Natural killer cell (primary cell): ENCODE results near the gene MCOLN3. TPM values are rescaled to one million over a fixed set of nuclear protein-coding genes. Genes with fewer than 3 reads are reported as not detected.

Experiments
- ATAC-seq, 3 donors: fragments of 150-1000 bp in 2 of 3; fragments of 200-7000 bp in 1 of 3; cut with Tn5 transposase; 1 replicate in 1 of 3; 2 replicates in 2 of 3; pipeline ENCODE4 v1.10.0; 2021; ENCODE audit warnings: mild to moderate bottlenecking in 2 of 3, moderate library complexity in 2 of 3
- DNase-seq, 2 donors: peaks; one replicate each; pipeline versions ENCODE4 v3.0.0 to v3.0.0-alpha.2; 2013 to 2021; ENCODE audit warnings: mixed read lengths in 1 of 2
- H3K27ac ChIP-seq: one replicate; pipeline ENCODE4 v1.5.1; 2013; ENCODE audit warnings: mild to moderate bottlenecking, low read length
- H3K27me3 ChIP-seq: one replicate; pipeline ENCODE4 v1.6.1; 2013; ENCODE audit warnings: low read length; ENCODE audit not compliant: control insufficient read depth, insufficient read depth
- H3K36me3 ChIP-seq: one replicate; pipeline ENCODE4 v1.6.1; 2013; ENCODE audit warnings: low read length; ENCODE audit not compliant: control insufficient read depth, insufficient read depth
- H3K4me1 ChIP-seq: one replicate; pipeline ENCODE4 v1.6.1; 2013; ENCODE audit warnings: low read length; ENCODE audit not compliant: control insufficient read depth, insufficient read depth
- H3K4me3 ChIP-seq: one replicate; pipeline ENCODE4 v1.5.1; 2013; ENCODE audit warnings: low read length
- H3K9me3 ChIP-seq: one replicate; pipeline ENCODE4 v1.6.1; 2013; ENCODE audit warnings: low read length; ENCODE audit not compliant: control insufficient read depth, insufficient read depth
- H3K27ac Mint-ChIP-seq, 2 donors: one replicate each; pipeline ENCODE4 v1.8.0; 2022; ENCODE audit warnings: mild to moderate bottlenecking in 2 of 2, mixed read lengths in 2 of 2, moderate library complexity in 1 of 2
- H3K27me3 Mint-ChIP-seq, 2 donors: one replicate each; pipeline ENCODE4 v1.8.0; 2022; ENCODE audit warnings: low read depth in 2 of 2, mixed read lengths in 2 of 2
- H3K36me3 Mint-ChIP-seq: one replicate; pipeline ENCODE4 v1.8.0; 2022; ENCODE audit warnings: mixed read lengths
- H3K4me1 Mint-ChIP-seq, 2 donors: one replicate each; pipeline ENCODE4 v1.8.0; 2022; ENCODE audit warnings: mixed read lengths in 2 of 2
- H3K4me3 Mint-ChIP-seq: one replicate; pipeline ENCODE4 v1.8.0; 2022; ENCODE audit warnings: mild to moderate bottlenecking, moderate library complexity, mixed read lengths
- H3K9me3 Mint-ChIP-seq, 2 donors: one replicate each; pipeline ENCODE4 v1.8.0; 2022; ENCODE audit warnings: mixed read lengths in 2 of 2
- CTCF ChIP-seq: fragments of 200-600 bp; IDR thresholded peaks from one replicate; pipeline ENCODE4 v1.8.0; 2022; ENCODE audit warnings: antibody characterized with exemption
- WGBS: methylation state at CpG from one replicate; pipeline ENCODE4 v1.1.7; 2013; ENCODE audit warnings: missing lambda C conversion rate; ENCODE audit not compliant: insufficient coverage; 5-methylcytosine and 5-hydroxymethylcytosine counted together
- intact Hi-C: fragments of 100-400 bp; cut with micrococcal nuclease; formaldehyde crosslinking; loops from one replicate; pipeline ENCODE4 v1.14.2; 2022
- total RNA-seq, 4 donors: library from RNA; stranded (reverse); fragments of 120-200 nt in 1 of 4; gene quantifications; one replicate each; pipeline versions ENCODE4 v1.2.3 to v1.2.4, GENCODE V29; 2013 to 2022

Gene MCOLN3
- total RNA-seq, 3 donors from 2014 or later (not counting 1 experiment from before 2014, with no cell fraction given), result not detected

GRCh38 chr1:85047472-85048295, 616 bp downstream of the MCOLN3 start:
- ATAC-seq, result peak; percentile 47 to 70 (median 49)
- Mint-ChIP-seq H3K27me3 (peaks cover 40 to 64% of the 10 kb centered on the region in 2 donors), H3K27ac (no peak overlapping the region), H3K4me3 (no peak overlapping the region), H3K36me3 (no peaks in the 10 kb centered on the region), H3K9me3 (no peaks in the 10 kb centered on the region), H3K4me1 (peaks cover 0 to 4% of the 10 kb centered on the region in 2 donors)
- Histone ChIP-seq H3K4me1 (peaks cover 13% of the 10 kb centered on the region), H3K36me3 (no peaks in the 10 kb centered on the region), H3K4me3 (no peak overlapping the region), H3K27me3 (peaks cover 35% of the 10 kb centered on the region), H3K9me3 (no peaks in the 10 kb centered on the region), H3K27ac (no peak overlapping the region)
- intact Hi-C loops, result no loop called here
- peak in 1 of 2 donors; percentile 25 for DNase-seq
- 6% methylated on average over 55 of the region's 55 CpGs for WGBS
- no peak for TF ChIP-seq CTCF

GRCh38 chr1:85047144-85047471, 1.2 kb downstream of the MCOLN3 start:
- peak in 1 of 2 donors; percentile 6 for DNase-seq
- 31% methylated on average over 12 of the region's 12 CpGs for WGBS
- Histone ChIP-seq H3K27ac (no peak overlapping the region), H3K27me3 (peaks cover 35% of the 10 kb centered on the region), H3K4me3 (no peak overlapping the region), H3K36me3 (no peaks in the 10 kb centered on the region), H3K9me3 (no peaks in the 10 kb centered on the region), H3K4me1 (peaks cover 13% of the 10 kb centered on the region)
- Mint-ChIP-seq H3K36me3 (no peaks in the 10 kb centered on the region), H3K27ac (no peak overlapping the region), H3K4me3 (peak overlapping the region; percentile 54), H3K9me3 (no peaks in the 10 kb centered on the region), H3K4me1 (peaks cover 0 to 4% of the 10 kb centered on the region in 2 donors), H3K27me3 (peaks cover 45 to 70% of the 10 kb centered on the region in 2 donors)
- ATAC-seq, result no peak
- no peak for TF ChIP-seq CTCF
- intact Hi-C loops, result no loop called here

GRCh38 chr1:85042413-85042812, 5.9 kb downstream of the MCOLN3 start:
- H3K36me3 ChIP-seq, result no peaks in the 10 kb centered on the region
- ATAC-seq (no peak), DNase-seq (no peak)
- Mint-ChIP-seq H3K27me3 (peaks cover 32 to 66% of the 10 kb centered on the region in 2 donors), H3K4me1 (no peaks in the 10 kb centered on the region), H3K9me3 (no peaks in the 10 kb centered on the region), H3K4me3 (no peak overlapping the region), H3K36me3 (no peaks in the 10 kb centered on the region), H3K27ac (no peak overlapping the region)
- no peaks in the 10 kb centered on the region for H3K9me3 ChIP-seq
- TF ChIP-seq CTCF, result no peak
- H3K27ac ChIP-seq, result no peak overlapping the region
- no peak overlapping the region for H3K4me3 ChIP-seq
- intact Hi-C loops, result no loop called here
- peaks cover 2% of the 10 kb centered on the region for H3K4me1 ChIP-seq
- H3K27me3 ChIP-seq, result peaks cover 14% of the 10 kb centered on the region

- no peaks in the 10 kb centered on the region for H3K9me3 ChIP-seq
- H3K27ac ChIP-seq, result no peak overlapping the region
- H3K4me3 Mint-ChIP-seq, result no peak overlapping the region
- WGBS, result 98% methylated on average over 4 of the region's 5 CpGs
- DNase-seq (no peak), ATAC-seq (no peak)
- peaks cover 28 to 62% of the 10 kb centered on the region in 2 donors for H3K27me3 Mint-ChIP-seq
- intact Hi-C loops, result no loop called here
- H3K36me3 ChIP-seq, result no peaks in the 10 kb centered on the region
- no peaks in the 10 kb centered on the region for H3K4me1 Mint-ChIP-seq
- no peaks in the 10 kb centered on the region for H3K4me1 ChIP-seq
- no peak for TF ChIP-seq CTCF
- H3K36me3 Mint-ChIP-seq, result no peaks in the 10 kb centered on the region
- no peaks in the 10 kb centered on the region for H3K9me3 Mint-ChIP-seq
- H3K27me3 ChIP-seq, result peaks cover 9% of the 10 kb centered on the region
- H3K4me3 ChIP-seq, result no peak overlapping the region
- H3K27ac Mint-ChIP-seq, result no peak overlapping the region
Measured at GRCh38 chr1:85041793-85042192, 6.5 kb downstream of the MCOLN3 start.
